Thyroid gland (tissue), 4 donors: ENCODE data around the gene VPS35L. TPM values are rescaled to one million over a fixed set of nuclear protein-coding genes. Genes with fewer than 3 reads are reported as not detected.

Source experiments
- DNase-seq, 2 donors: peaks; one replicate each; pipeline ENCODE4 v3.0.0-alpha.2; 2019
- H3K27ac ChIP-seq, 3 donors: fragments of 200-600 bp; sonication (generic); 1 replicate in 2 of 3; 2 replicates in 1 of 3; pipeline ENCODE4 v1.5.1; 2016 to 2019; ENCODE audit warnings: mild to moderate bottlenecking in 1 of 3, moderate library complexity in 1 of 3
- H3K27me3 ChIP-seq: fragments of 200-600 bp; sonication (generic); one replicate; pipeline ENCODE4 v1.5.1; 2019
- H3K36me3 ChIP-seq, 2 donors: fragments of 200-600 bp; sonication (generic); one replicate each; pipeline ENCODE4 v1.5.1; 2016 to 2019
- H3K4me1 ChIP-seq, 2 donors: fragments of 200-600 bp; sonication (generic); one replicate each; pipeline ENCODE4 v1.5.1; 2017 to 2019
- H3K4me3 ChIP-seq, 3 donors: fragments of 200-600 bp; sonication (generic); replicated peaks in 1 of 3; 1 replicate in 2 of 3; 2 replicates in 1 of 3; pipeline ENCODE4 v1.5.1; 2016; ENCODE audit warnings: mild to moderate bottlenecking in 1 of 3
- H3K9me3 ChIP-seq: fragments of 200-600 bp; sonication (generic); one replicate; pipeline ENCODE4 v1.5.1; 2017
- CTCF ChIP-seq, 6 experiments: fragments of 200-600 bp in 3 of 6; fragments of 450-650 bp in 3 of 6; sonication (generic) in 3 of 6; IDR thresholded peaks; one replicate each; pipeline ENCODE4 v1.5.1; 2016 to 2019; ENCODE audit warnings: antibody characterized with exemption in 6 of 6, mild to moderate bottlenecking in 2 of 6, inconsistent platforms in 1 of 6, moderate library complexity in 1 of 6
- POLR2A ChIP-seq, 2 donors: fragments of 450-650 bp; IDR thresholded peaks; one replicate each; pipeline ENCODE4 v1.6.1; 2017; ENCODE audit warnings: antibody characterized with exemption in 2 of 2, mild to moderate bottlenecking in 2 of 2, moderate library complexity in 1 of 2
- WGBS, 2 donors: methylation state at CpG; one replicate each; pipeline ENCODE4 v1.1.5; 2017; 5-methylcytosine and 5-hydroxymethylcytosine counted together
- intact Hi-C: fragments of 100-400 bp; cut with DNase I; formaldehyde crosslinking; loops from one replicate; pipeline ENCODE4 v1.15.1; 2023
- total RNA-seq, 4 donors: library from RNA; depleted of rRNA; stranded (reverse); fragments of >200 nt; gene quantifications; one replicate each; pipeline ENCODE4 v1.2.3, GENCODE V29; 2016

VPS35L gene
- total RNA-seq, 4 donors from 2014 or later: 64.9 to 74.3 (median 68.8) TPM

GRCh38 chr16:19745286-19746010 is 189.9 kb downstream of the VPS35L start:
- Histone ChIP-seq H3K4me1 (peaks cover 23 to 27% of the 10 kb centered on the region in 2 donors), H3K9me3 (no peaks in the 10 kb centered on the region), H3K36me3 (no peaks in the 10 kb centered on the region), H3K4me3 (no peak overlapping the region), H3K27me3 (no peaks in the 10 kb centered on the region), H3K27ac (no peak overlapping the region)
- intact Hi-C loops: no loop called here
- WGBS, 2 donors: 85 to 91% methylated on average over 9 of the region's 9 CpGs
- no peak for DNase-seq
- TF ChIP-seq POLR2A (IDR thresholded peaks at IDR 0.05) (no peak), CTCF (IDR thresholded peaks at IDR 0.05) (no peak)

GRCh38 chr16:19746561-19746960 is 191.1 kb downstream of the VPS35L start:
- H3K36me3 ChIP-seq: no peaks in the 10 kb centered on the region
- H3K4me1 ChIP-seq: peaks cover 29 to 37% of the 10 kb centered on the region in 2 donors
- intact Hi-C loops: no loop called here
- H3K27ac ChIP-seq: peak overlapping the region; percentile 35 to 53 (median 52)
- no peaks in the 10 kb centered on the region for H3K27me3 ChIP-seq
- no peak overlapping the region for H3K4me3 ChIP-seq
- 26 to 28% methylated on average over 4 of the region's 4 CpGs for WGBS, 2 donors
- no peaks in the 10 kb centered on the region for H3K9me3 ChIP-seq
- TF ChIP-seq POLR2A (IDR thresholded peaks at IDR 0.05) (no peak), CTCF (IDR thresholded peaks at IDR 0.05) (no peak)
- peak; percentile 36 to 44 for DNase-seq

- no peak overlapping the region for H3K4me3 ChIP-seq
- no peaks in the 10 kb centered on the region for H3K27me3 ChIP-seq
- WGBS, 2 donors: 41 to 42% methylated on average over 2 of the region's 2 CpGs
- DNase-seq: no peak
- no peaks in the 10 kb centered on the region for H3K36me3 ChIP-seq
- peak overlapping the region; percentile 31 to 88 (median 54) for H3K27ac ChIP-seq
- intact Hi-C loops: no loop called here
- TF ChIP-seq CTCF (IDR thresholded peaks at IDR 0.05): no peak
- no peak for TF ChIP-seq POLR2A (IDR thresholded peaks at IDR 0.05)
- peaks cover 39 to 54% of the 10 kb centered on the region in 2 donors for H3K4me1 ChIP-seq
- no peaks in the 10 kb centered on the region for H3K9me3 ChIP-seq
Observed at GRCh38 chr16:19748389-19749168, 193.1 kb downstream of the VPS35L start.

GRCh38 chr16:19749571-19750080 is 194.1 kb downstream of the VPS35L start:
- intact Hi-C loops: no loop called here
- DNase-seq: no peak
- 93 to 95% methylated on average over 4 of the region's 4 CpGs for WGBS, 2 donors
- peak overlapping the region in 2 of 3 donors; percentile 31 to 88 for H3K27ac ChIP-seq
- TF ChIP-seq CTCF (IDR thresholded peaks at IDR 0.05) (no peak), POLR2A (IDR thresholded peaks at IDR 0.05) (no peak)
- H3K27me3 ChIP-seq: no peaks in the 10 kb centered on the region
- no peaks in the 10 kb centered on the region for H3K36me3 ChIP-seq
- H3K4me1 ChIP-seq: peaks cover 39 to 54% of the 10 kb centered on the region in 2 donors
- H3K9me3 ChIP-seq: no peaks in the 10 kb centered on the region
- no peak overlapping the region for H3K4me3 ChIP-seq

Other genes with a start within 250 kb of the VPS35L start
- gene TMC5, start 137.8 kb upstream of the VPS35L start, total RNA-seq: 1 to 10 TPM in 3 of 4 donors, under 1 TPM in 1; 0.29 to 4.0 (median 1.4) TPM
- gene GDE1, start 33.6 kb upstream of the VPS35L start, total RNA-seq: 10 to 100 TPM; 57.3 to 80.9 (median 68.8) TPM
- gene CCP110, start 31.8 kb upstream of the VPS35L start, total RNA-seq: 10 to 100 TPM; 19.5 to 27.8 (median 24.0) TPM
- 10 to 100 TPM in 3 of 4 donors, 1 to 10 TPM in 1; 8.9 to 11.5 (median 10.5) TPM for gene KNOP1, start 162.5 kb downstream of the VPS35L start, total RNA-seq
- 100 to 1,000 TPM in 1 of 4 donors, 10 to 100 TPM in 3; 49.7 to 103 (median 94.2) TPM for gene IQCK, start 162.6 kb downstream of the VPS35L start, total RNA-seq